GM21381 (cell line): ENCODE data around the gene DBI.

ENCODE experiments used
- ATAC-seq: cut with Tn5 transposase; IDR thresholded peaks from one replicate; pipeline ENCODE4 v1.9.1; 2021; ENCODE audit warnings: mild to moderate bottlenecking, moderate library complexity; ENCODE audit not compliant: unreplicated experiment

DBI gene

GRCh38 chr2:119366649-119367471 lies at the start of gene DBI, which contains the start of gene C2orf76:
DBI (plus strand) TSS chr2:119366977; CDS start chr2:119367052, 75 bp downstream.
C2orf76 (minus strand) TSS chr2:119366834; CDS start chr2:119339959, 26,875 bp downstream.
- ATAC-seq, result peak; percentile 91

GRCh38 chr2:119317554-119317953 lies 49.2 kb upstream of the DBI start:
- ATAC-seq, result no peak

GRCh38 chr2:119319593-119319992 lies 47.2 kb upstream of the DBI start:
- no peak for ATAC-seq

- ATAC-seq, result no peak
These were observed 43.3 kb upstream of the DBI start for GRCh38 chr2:119323459-119323858.

- ATAC-seq, result no peak
These were observed 42.0 kb upstream of the DBI start for GRCh38 chr2:119324685-119325270.

- no peak for ATAC-seq
These were observed 39.8 kb upstream of the DBI start for GRCh38 chr2:119326938-119327337.

GRCh38 chr2:119327431-119327830 lies 39.3 kb upstream of the DBI start:
- ATAC-seq, result no peak

- ATAC-seq, result no peak
These were observed 33.8 kb upstream of the DBI start for GRCh38 chr2:119332953-119333352.

- no peak for ATAC-seq
These were observed 33.4 kb upstream of the DBI start for GRCh38 chr2:119333360-119333759.

- ATAC-seq, result no peak
These were observed 32.9 kb upstream of the DBI start for GRCh38 chr2:119333833-119334232.

- ATAC-seq, result no peak
These were observed 29.0 kb upstream of the DBI start for GRCh38 chr2:119337749-119338148.

GRCh38 chr2:119338272-119338671 lies 28.5 kb upstream of the DBI start:
- no peak for ATAC-seq

GRCh38 chr2:119338826-119339561 lies 27.8 kb upstream of the DBI start:
- peak; percentile 100 for ATAC-seq

GRCh38 chr2:119339562-119339923 lies 27.2 kb upstream of the DBI start:
- peak; percentile 6 for ATAC-seq

GRCh38 chr2:119341684-119342083 lies 25.1 kb upstream of the DBI start:
- no peak for ATAC-seq

- no peak for ATAC-seq
These were observed 17.5 kb upstream of the DBI start for GRCh38 chr2:119349289-119349688.

- ATAC-seq, result no peak
These were observed 16.3 kb upstream of the DBI start for GRCh38 chr2:119350311-119350998.

- peak; percentile 94 for ATAC-seq
These were observed 14.4 kb upstream of the DBI start for GRCh38 chr2:119352357-119352756.

GRCh38 chr2:119354860-119355259 lies 11.9 kb upstream of the DBI start:
- no peak for ATAC-seq

- no peak for ATAC-seq
These were observed 7.0 kb upstream of the DBI start for GRCh38 chr2:119359774-119360173.

GRCh38 chr2:119360423-119360966 lies 6.3 kb upstream of the DBI start:
- ATAC-seq, result no peak
